A549 treated with ZK216348 at 1 μM for 4 hours (cell line): ENCODE measurements around the gene MLLT3. TPM values are rescaled to one million over a fixed set of nuclear protein-coding genes. Genes with fewer than 3 reads are reported as not detected.

Experiments used
- total RNA-seq: library from RNA; stranded (reverse); fragments of 200-300 nt; extraction: Qiagen RNA extraction; gene quantifications from 5 replicates; pipeline ENCODE4 v1.2.3, GENCODE V29; 2022; ENCODE audit warnings: low read depth

Gene MLLT3
- 14.3 to 21.9 TPM (median 16.7 TPM) in 5 replicates for total RNA-seq

GRCh38 chr9:20622330-20623020 is at the start of gene MLLT3:
Gene MLLT3 (minus strand): TSS chr9:20622499.

Other genes with a start within 250 kb of the MLLT3 start
- gene FOCAD, start 61.8 kb upstream of the MLLT3 start, total RNA-seq = 15.3 to 17.5 TPM (median 16.6 TPM) in 5 replicates